PC-3 (cell line): ENCODE data around the gene TNFRSF19. TPM values are rescaled to one million over a fixed set of nuclear protein-coding genes. Genes with fewer than 3 reads are reported as not detected.

Source experiments
- ATAC-seq: fragments of 200-7000 bp; cut with Tn5 transposase; 2 replicates; pipeline ENCODE4 v1.9.1; 2020; ENCODE audit warnings: mild to moderate bottlenecking, moderate library complexity
- BruUV-seq: library from RNA; stranded (reverse); fragments of 400-500 nt; replicated peaks from 2 replicates; lab custom pipeline; 2021; lab: Mats Ljungman, UMichigan
- CTCF ChIA-PET: fragments of 300-600 bp; sonication (Branson Sonifier 250); formaldehyde crosslinking; loops from one replicate; lab custom pipeline; 2022; ENCODE audit warnings: antibody characterized with exemption; lab: Charles Lee
- POLR2A ChIA-PET: fragments of 300-600 bp; sonication (Branson Sonifier 250); formaldehyde crosslinking; loops from one replicate; lab custom pipeline; 2022; ENCODE audit warnings: antibody characterized with exemption; ENCODE audit not compliant: unreplicated experiment; lab: Charles Lee
- DNase-seq: peaks from one replicate; pipeline ENCODE4 v3.0.0-alpha.2; 2015
- H2AFZ ChIP-seq: fragments of 300-600 bp; sonication (generic); 2 replicates; pipeline ENCODE4 v1.6.0; 2016; ENCODE audit warnings: antibody characterized with exemption, low read length
- H3F3A ChIP-seq: fragments of 300-600 bp; sonication (generic); one replicate; pipeline ENCODE4 v1.6.0; 2017; ENCODE audit warnings: antibody characterized with exemption, low read length, control low read depth, mild to moderate bottlenecking; ENCODE audit not compliant: unreplicated experiment
- H3K27ac ChIP-seq: fragments of 300-600 bp; sonication (generic); 2 replicates; pipeline ENCODE4 v1.5.1; 2016; ENCODE audit warnings: mild to moderate bottlenecking, low read length
- H3K27me3 ChIP-seq: fragments of 300-600 bp; sonication (generic); 2 replicates; pipeline ENCODE4 v1.6.1; 2016; ENCODE audit warnings: low read length, mixed read lengths
- H3K36me3 ChIP-seq: fragments of 300-600 bp; sonication (generic); 2 replicates; pipeline ENCODE4 v1.6.1; 2016; ENCODE audit warnings: low read depth, mixed run types, low read length, mixed read lengths
- H3K4me1 ChIP-seq: fragments of 300-600 bp; sonication (generic); 2 replicates; pipeline ENCODE4 v1.5.1; 2016; ENCODE audit warnings: low read length; ENCODE audit not compliant: insufficient read depth
- H3K4me2 ChIP-seq: fragments of 300-600 bp; sonication (generic); 2 replicates; pipeline ENCODE4 v1.6.0; 2016; ENCODE audit warnings: low read length
- H3K4me3 ChIP-seq: fragments of 300-600 bp; sonication (generic); 2 replicates; pipeline ENCODE4 v1.5.1; 2016; ENCODE audit warnings: mild to moderate bottlenecking, low read length, mixed read lengths
- H3K79me2 ChIP-seq: fragments of 300-600 bp; sonication (generic); 2 replicates; pipeline ENCODE4 v1.6.1; 2017; ENCODE audit warnings: low read length, mixed read lengths
- H3K9ac ChIP-seq: fragments of 300-600 bp; sonication (generic); 2 replicates; pipeline ENCODE4 v1.6.0; 2016; ENCODE audit warnings: mild to moderate bottlenecking, low read length
- H3K9me2 ChIP-seq: fragments of 300-600 bp; sonication (generic); replicated peaks from 2 replicates; pipeline ENCODE4 v1.6.1; 2016; ENCODE audit warnings: mixed run types, low read length, mixed read lengths
- H3K9me3 ChIP-seq: fragments of 300-600 bp; sonication (generic); 2 replicates; pipeline ENCODE4 v1.6.1; 2016; ENCODE audit warnings: low read length, mixed read lengths
- H4K20me1 ChIP-seq: fragments of 300-600 bp; sonication (generic); 2 replicates; pipeline ENCODE4 v1.6.1; 2016; ENCODE audit warnings: low read length, mixed read lengths
- CTCF ChIP-seq: fragments of 300-600 bp; sonication (generic); conservative IDR thresholded peaks from 2 replicates; pipeline ENCODE4 v1.5.1; 2017; ENCODE audit warnings: antibody characterized with exemption, low read depth, mild to moderate bottlenecking, low read length
- EZH2 ChIP-seq: fragments of 300-600 bp; sonication (generic); IDR thresholded peaks from one replicate; pipeline ENCODE4 v1.6.1; 2017; ENCODE audit warnings: antibody characterized with exemption, mild to moderate bottlenecking, low read length; ENCODE audit not compliant: unreplicated experiment
- EZH2phosphoT487 ChIP-seq: fragments of 300-600 bp; sonication (generic); IDR thresholded peaks from 2 replicates; pipeline ENCODE4 v1.6.1; 2018; ENCODE audit warnings: mild to moderate bottlenecking, antibody characterized with exemption, low read length, borderline replicate concordance
- intact Hi-C: fragments of 100-400 bp; cut with micrococcal nuclease; formaldehyde crosslinking; loops from 2 replicates; pipeline ENCODE4 v1.9.0; 2023
- total RNA-seq: library from RNA; depleted of rRNA; stranded (reverse); fragments of >200 nt; gene quantifications from 2 replicates; pipeline ENCODE4 v1.2.3, GENCODE V29; 2014

TNFRSF19 gene
- total RNA-seq, 1 experiment from 2014 or later: 6.1 TPM

GRCh38 chr13:23554000-23554399, 16.2 kb upstream of the TNFRSF19 start:
- Histone ChIP-seq H3K36me3 (no peaks in the 10 kb centered on the region), H3K79me2 (no peaks in the 10 kb centered on the region), H4K20me1 (no peaks in the 10 kb centered on the region), H3K9ac (no peak overlapping the region), H3K27ac (no peak overlapping the region), H3K4me3 (no peak overlapping the region), H3K9me3 (no peaks in the 10 kb centered on the region), H3K4me1 (peaks cover 16% of the 10 kb centered on the region), H3K27me3 (no peaks in the 10 kb centered on the region), H3K4me2 (no peak overlapping the region; the same call in 1 of the 2 replicates), H3F3A (peaks cover under 1% of the 10 kb centered on the region), H2AFZ (peak overlapping the region; percentile 8; the same call in 1 of the 2 replicates), H3K9me2 (no peaks in the 10 kb centered on the region)
- intact Hi-C loops: no loop called here
- TF ChIP-seq EZH2: no peak
- no peak for TF ChIP-seq EZH2phosphoT487
- no peak for TF ChIP-seq CTCF
- ATAC-seq: peak; percentile 71
- DNase-seq: peak; percentile 76
- ChIA-PET POLR2A (no interaction called here), CTCF (no interaction called here)
- no TSS peak for BruUV-seq

GRCh38 chr13:23557043-23557442, 13.2 kb upstream of the TNFRSF19 start:
- peaks cover 4% of the 10 kb centered on the region for H3F3A ChIP-seq
- POLR2A ChIA-PET: no interaction called here
- TF ChIP-seq CTCF: no peak
- TF ChIP-seq EZH2: no peak
- TF ChIP-seq EZH2phosphoT487: no peak

GRCh38 chr13:23557733-23558132, 12.5 kb upstream of the TNFRSF19 start:
- Histone ChIP-seq H3K9me2 (no peaks in the 10 kb centered on the region), H3K27me3 (no peaks in the 10 kb centered on the region), H3K4me3 (no peak overlapping the region), H2AFZ (no peak overlapping the region), H3K9ac (no peak overlapping the region), H3K4me2 (no peak overlapping the region), H3K27ac (no peak overlapping the region), H4K20me1 (no peaks in the 10 kb centered on the region), H3K4me1 (peaks cover 21% of the 10 kb centered on the region), H3K79me2 (no peaks in the 10 kb centered on the region), H3F3A (peaks cover 4% of the 10 kb centered on the region), H3K36me3 (no peaks in the 10 kb centered on the region), H3K9me3 (no peaks in the 10 kb centered on the region)
- no TSS peak for BruUV-seq
- ATAC-seq: no peak
- intact Hi-C loops: no loop called here
- no peak for TF ChIP-seq EZH2phosphoT487
- TF ChIP-seq EZH2: no peak
- no peak for TF ChIP-seq CTCF
- ChIA-PET POLR2A (no interaction called here), CTCF (no interaction called here)
- no peak for DNase-seq

More at GRCh38 chr13:23557043-23557442, 13.2 kb upstream of the TNFRSF19 start:
- no peaks in the 10 kb centered on the region for H3K79me2 ChIP-seq
- no peaks in the 10 kb centered on the region for H3K9me3 ChIP-seq
- H3K4me1 ChIP-seq: peaks cover 21% of the 10 kb centered on the region
- H3K9ac ChIP-seq: no peak overlapping the region
- no peak overlapping the region for H2AFZ ChIP-seq
- no peak for DNase-seq
- BruUV-seq: no TSS peak
- no peaks in the 10 kb centered on the region for H3K9me2 ChIP-seq
- H3K36me3 ChIP-seq: no peaks in the 10 kb centered on the region
- CTCF ChIA-PET: no interaction called here
- no peak overlapping the region for H3K4me3 ChIP-seq
- H3K4me2 ChIP-seq: no peak overlapping the region
- H3K27ac ChIP-seq: no peak overlapping the region
- no peaks in the 10 kb centered on the region for H4K20me1 ChIP-seq
- intact Hi-C loops: no loop called here
- no peak for ATAC-seq
- no peaks in the 10 kb centered on the region for H3K27me3 ChIP-seq
